Hepatocyte (in vitro differentiated cells): Measurements from ENCODE around the gene MACF1. TPM values are rescaled to one million over a fixed set of nuclear protein-coding genes. Genes with fewer than 3 reads are reported as not detected.

Source experiments
- DNase-seq: peaks from one replicate; pipeline ENCODE4 v3.0.0-alpha.2; 2016; ENCODE audit warnings: low spot score
- H2AFZ ChIP-seq: fragments of 200-600 bp; sonication (generic); 2 replicates; pipeline ENCODE4 v1.6.0; 2016; ENCODE audit warnings: antibody characterized with exemption, mild to moderate bottlenecking
- H3K27ac ChIP-seq: fragments of 200-600 bp; sonication (generic); 2 replicates; pipeline ENCODE4 v1.5.1; 2016; ENCODE audit warnings: mild to moderate bottlenecking
- H3K27me3 ChIP-seq: fragments of 200-600 bp; sonication (generic); 2 replicates; pipeline ENCODE4 v1.6.1; 2016
- H3K36me3 ChIP-seq: fragments of 200-600 bp; sonication (generic); replicated peaks from 2 replicates; pipeline ENCODE4 v1.5.1; 2016; ENCODE audit warnings: low read depth; ENCODE audit not compliant: insufficient read depth
- H3K4me1 ChIP-seq: fragments of 200-600 bp; sonication (generic); 2 replicates; pipeline ENCODE4 v1.5.1; 2016; ENCODE audit warnings: mild to moderate bottlenecking, moderate library complexity; ENCODE audit not compliant: insufficient read depth
- H3K4me2 ChIP-seq: fragments of 200-600 bp; sonication (generic); 2 replicates; pipeline ENCODE4 v1.6.0; 2016
- H3K4me3 ChIP-seq: fragments of 200-600 bp; sonication (generic); 2 replicates; pipeline ENCODE4 v1.5.1; 2016; ENCODE audit warnings: mild to moderate bottlenecking
- H3K79me2 ChIP-seq: fragments of 200-600 bp; sonication (generic); 2 replicates; pipeline ENCODE4 v1.6.0; 2017; ENCODE audit warnings: mild to moderate bottlenecking
- H3K9me2 ChIP-seq: fragments of 200-600 bp; sonication (generic); replicated peaks from 2 replicates; pipeline ENCODE4 v1.6.0; 2017; ENCODE audit warnings: mild to moderate bottlenecking; ENCODE audit not compliant: insufficient read depth
- H3K9me3 ChIP-seq: fragments of 200-600 bp; sonication (generic); 2 replicates; pipeline ENCODE4 v1.5.1; 2016; ENCODE audit warnings: low read depth, mild to moderate bottlenecking
- H4K20me1 ChIP-seq: fragments of 200-600 bp; sonication (generic); 2 replicates; pipeline ENCODE4 v1.6.0; 2016; ENCODE audit warnings: mild to moderate bottlenecking; ENCODE audit not compliant: insufficient read depth, poor library complexity, severe bottlenecking
- CTCF ChIP-seq: fragments of 200-600 bp; sonication (generic); IDR thresholded peaks from 2 replicates; pipeline ENCODE4 v1.5.1; 2016; ENCODE audit warnings: antibody characterized with exemption, mild to moderate bottlenecking; ENCODE audit not compliant: poor library complexity
- EZH2 ChIP-seq: fragments of 200-600 bp; sonication (generic); IDR thresholded peaks from 2 replicates; pipeline ENCODE4 v1.6.1; 2016; ENCODE audit warnings: antibody characterized with exemption, mild to moderate bottlenecking, borderline replicate concordance
- EZH2phosphoT487 ChIP-seq: fragments of 200-600 bp; sonication (generic); IDR thresholded peaks from one replicate; pipeline ENCODE4 v1.6.1; 2018; ENCODE audit warnings: antibody characterized with exemption, mild to moderate bottlenecking, low read depth, moderate library complexity; ENCODE audit not compliant: unreplicated experiment, severe bottlenecking
- WGBS: methylation state at CpG from one replicate; pipeline ENCODE4 v1.1.6; 2016; ENCODE audit warnings: low lambda C conversion rate; ENCODE audit errors: missing lambda C conversion rate; 5-methylcytosine and 5-hydroxymethylcytosine counted together
- polyA plus RNA-seq: library from polyadenylated mRNA; unstranded; fragments of >200 nt; fragmentation: Nextera tagmentation; extraction: Ambion mirVana; gene quantifications from 2 replicates; pipeline ENCODE4 v1.2.1, GENCODE V29; 2016
- total RNA-seq: library from RNA; depleted of rRNA; stranded (reverse); fragments of >200 nt; gene quantifications from 2 replicates; pipeline ENCODE4 v1.2.3, GENCODE V29; 2014

Gene MACF1
- total and polyA plus RNA-seq, 2 experiments from 2014 or later: 47.1 to 136 TPM

GRCh38 chr1:39434797-39435395, 230.4 kb downstream of the MACF1 start:
- peak overlapping the region; percentile 47 for H3K27ac ChIP-seq
- no peaks in the 10 kb centered on the region for H4K20me1 ChIP-seq
- no peak overlapping the region for H3K4me2 ChIP-seq
- H3K9me2 ChIP-seq: no peaks in the 10 kb centered on the region
- H3K9me3 ChIP-seq: no peaks in the 10 kb centered on the region
- DNase-seq: peak; percentile 25
- no peaks in the 10 kb centered on the region for H3K36me3 ChIP-seq
- no peak overlapping the region for H3K4me3 ChIP-seq
- no peak for TF ChIP-seq CTCF
- no peak for TF ChIP-seq EZH2
- no peak for TF ChIP-seq EZH2phosphoT487
- H3K79me2 ChIP-seq: no peaks in the 10 kb centered on the region
- no peak overlapping the region for H2AFZ ChIP-seq
- H3K27me3 ChIP-seq: no peaks in the 10 kb centered on the region
- H3K4me1 ChIP-seq: peaks cover 4% of the 10 kb centered on the region
- WGBS: 81% methylated on average over 3 of the region's 3 CpGs

GRCh38 chr1:39435597-39435996, 231.1 kb downstream of the MACF1 start:
- Histone ChIP-seq H3K27ac (peak overlapping the region; percentile 47), H2AFZ (no peak overlapping the region), H3K4me1 (peaks cover 4% of the 10 kb centered on the region), H3K36me3 (no peaks in the 10 kb centered on the region), H3K9me3 (no peaks in the 10 kb centered on the region), H3K9me2 (no peaks in the 10 kb centered on the region), H3K4me3 (no peak overlapping the region), H4K20me1 (no peaks in the 10 kb centered on the region), H3K27me3 (no peaks in the 10 kb centered on the region), H3K79me2 (no peaks in the 10 kb centered on the region), H3K4me2 (no peak overlapping the region)
- no peak for DNase-seq
- 99% methylated on average over 5 of the region's 5 CpGs for WGBS
- TF ChIP-seq EZH2phosphoT487 (no peak), EZH2 (no peak), CTCF (no peak)

- Histone ChIP-seq H2AFZ (no peak overlapping the region), H3K27ac (no peak overlapping the region), H3K79me2 (no peaks in the 10 kb centered on the region), H3K4me1 (peaks cover 4% of the 10 kb centered on the region), H3K4me2 (no peak overlapping the region), H3K36me3 (no peaks in the 10 kb centered on the region), H3K9me2 (no peaks in the 10 kb centered on the region), H3K9me3 (no peaks in the 10 kb centered on the region), H4K20me1 (no peaks in the 10 kb centered on the region), H3K27me3 (no peaks in the 10 kb centered on the region), H3K4me3 (no peak overlapping the region)
- TF ChIP-seq EZH2: no peak
- no peak for TF ChIP-seq EZH2phosphoT487
- TF ChIP-seq CTCF: no peak
- WGBS: 93% methylated on average over 3 of the region's 3 CpGs
- DNase-seq: no peak
Measured at GRCh38 chr1:39436842-39437241, 232.3 kb downstream of the MACF1 start.
